Right lobe of liver (tissue), 4 donors: ENCODE data around the gene PRR22.
"Not testable (repeated sequence)": the region's sequence is repeated elsewhere in the genome, so short reads cannot be mapped to it uniquely, and the experiment has no call there.

ENCODE experiments used
- POLR2A ChIP-seq: fragments of 450-650 bp; IDR thresholded peaks from one replicate; pipeline ENCODE4 v1.6.1; 2017; ENCODE audit warnings: antibody characterized with exemption, mild to moderate bottlenecking
- TF ChIP-seq, protein P1 (sequence below), 4 donors: fragments of 200-600 bp in 3 of 4; fragments of 450-650 bp in 1 of 4; IDR thresholded peaks; one replicate each; pipeline versions ENCODE4 v1.5.1 to v1.8.0; 2016 to 2022; ENCODE audit warnings: antibody characterized with exemption in 4 of 4, mild to moderate bottlenecking in 2 of 4
- donor health status: DM: no; HTN: no; CAD: no.
- donor health status: DM: no; HTN: no; CAD: no.
- donor health status: DM: no; HTN: yes; CAD: no.

DNA sequence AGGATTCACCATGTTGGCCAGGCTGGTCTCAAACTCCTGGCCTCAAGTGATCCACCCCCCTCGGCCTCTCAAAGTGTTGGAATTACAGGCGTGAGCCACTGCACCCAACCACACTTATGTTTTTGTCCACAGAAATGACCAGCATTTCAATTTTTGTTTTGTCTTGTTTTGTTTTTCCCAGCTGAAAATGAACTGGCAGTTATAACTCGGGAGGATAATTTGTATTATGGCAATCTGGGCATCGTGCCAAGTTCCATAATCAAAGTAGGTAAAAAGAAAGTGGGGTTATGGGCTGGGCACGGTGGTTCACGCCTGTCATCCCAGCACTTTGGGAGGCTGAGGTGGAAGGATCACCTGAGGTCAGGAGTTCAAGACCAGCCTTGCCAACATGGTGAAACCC lies 35.6 kb downstream of the PRR22 start:
- not testable (repeated sequence) for TF ChIP-seq POLR2A
- TF ChIP-seq, protein P1, sequence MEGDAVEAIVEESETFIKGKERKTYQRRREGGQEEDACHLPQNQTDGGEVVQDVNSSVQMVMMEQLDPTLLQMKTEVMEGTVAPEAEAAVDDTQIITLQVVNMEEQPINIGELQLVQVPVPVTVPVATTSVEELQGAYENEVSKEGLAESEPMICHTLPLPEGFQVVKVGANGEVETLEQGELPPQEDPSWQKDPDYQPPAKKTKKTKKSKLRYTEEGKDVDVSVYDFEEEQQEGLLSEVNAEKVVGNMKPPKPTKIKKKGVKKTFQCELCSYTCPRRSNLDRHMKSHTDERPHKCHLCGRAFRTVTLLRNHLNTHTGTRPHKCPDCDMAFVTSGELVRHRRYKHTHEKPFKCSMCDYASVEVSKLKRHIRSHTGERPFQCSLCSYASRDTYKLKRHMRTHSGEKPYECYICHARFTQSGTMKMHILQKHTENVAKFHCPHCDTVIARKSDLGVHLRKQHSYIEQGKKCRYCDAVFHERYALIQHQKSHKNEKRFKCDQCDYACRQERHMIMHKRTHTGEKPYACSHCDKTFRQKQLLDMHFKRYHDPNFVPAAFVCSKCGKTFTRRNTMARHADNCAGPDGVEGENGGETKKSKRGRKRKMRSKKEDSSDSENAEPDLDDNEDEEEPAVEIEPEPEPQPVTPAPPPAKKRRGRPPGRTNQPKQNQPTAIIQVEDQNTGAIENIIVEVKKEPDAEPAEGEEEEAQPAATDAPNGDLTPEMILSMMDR (IDR thresholded peaks at IDR 0.05): not testable (repeated sequence)
